Mucosa of descending colon (tissue), 3 donors: ENCODE results near the gene NKAIN2. TPM values are rescaled to one million over a fixed set of nuclear protein-coding genes. Genes with fewer than 3 reads are reported as not detected.
"Not testable (repeated sequence)": the region's sequence is repeated elsewhere in the genome, so short reads cannot be mapped to it uniquely, and the experiment has no call there.

Experiments used
- ATAC-seq: fragments of 200-7000 bp; cut with Tn5 transposase; one replicate; pipeline ENCODE4 v1.9.1; 2020; ENCODE audit warnings: mild to moderate bottlenecking, moderate library complexity
- DNase-seq, 3 donors: peaks; one replicate each; pipeline ENCODE4 v3.0.0-alpha.2; 2020
- H3K36me3 ChIP-seq: fragments of 200-600 bp; one replicate; pipeline ENCODE4 v1.8.0; 2021; ENCODE audit warnings: low read depth, mild to moderate bottlenecking
- H3K4me1 ChIP-seq: fragments of 200-600 bp; one replicate; pipeline ENCODE4 v1.8.0; 2021; ENCODE audit warnings: low read depth, mild to moderate bottlenecking
- H3K4me3 ChIP-seq: fragments of 200-600 bp; one replicate; pipeline ENCODE4 v1.8.0; 2021; ENCODE audit warnings: mild to moderate bottlenecking
- H3K9me3 ChIP-seq: fragments of 200-600 bp; one replicate; pipeline ENCODE4 v1.8.0; 2021; ENCODE audit warnings: mild to moderate bottlenecking
- CTCF ChIP-seq: fragments of 200-600 bp; IDR thresholded peaks from one replicate; pipeline ENCODE4 v1.8.0; 2022; ENCODE audit warnings: antibody characterized with exemption, mild to moderate bottlenecking
- intact Hi-C, 2 donors: fragments of 100-400 bp; cut with DNase I in 1 of 2; cut with micrococcal nuclease in 1 of 2; formaldehyde crosslinking; loops; one replicate each; pipeline versions ENCODE4 v1.11.0 to v1.11.1; 2022; cut with DNase I, micrococcal nuclease
- total RNA-seq, 3 donors: library from RNA; stranded (reverse); fragmentation: NEBNext Ultra II Directional in 2 of 3; extraction: Animal tissue kit (Norgen Biotek cat#: 25700) in 2 of 3; gene quantifications; one replicate each; pipeline versions ENCODE4 v1.2.1 to v1.2.4, GENCODE V29; 2021 to 2023
- donor health status: DM: no; HTN: no; CAD: no; lungs with moderate emphysema.
- donor health status: DM: no; HTN: no; CAD: no.
- donor health status: DM: no; HTN: yes; CAD: no.

The NKAIN2 gene
- total RNA-seq, 3 donors from 2014 or later: 0.34 to 4.7 (median 0.69) TPM

DNA sequence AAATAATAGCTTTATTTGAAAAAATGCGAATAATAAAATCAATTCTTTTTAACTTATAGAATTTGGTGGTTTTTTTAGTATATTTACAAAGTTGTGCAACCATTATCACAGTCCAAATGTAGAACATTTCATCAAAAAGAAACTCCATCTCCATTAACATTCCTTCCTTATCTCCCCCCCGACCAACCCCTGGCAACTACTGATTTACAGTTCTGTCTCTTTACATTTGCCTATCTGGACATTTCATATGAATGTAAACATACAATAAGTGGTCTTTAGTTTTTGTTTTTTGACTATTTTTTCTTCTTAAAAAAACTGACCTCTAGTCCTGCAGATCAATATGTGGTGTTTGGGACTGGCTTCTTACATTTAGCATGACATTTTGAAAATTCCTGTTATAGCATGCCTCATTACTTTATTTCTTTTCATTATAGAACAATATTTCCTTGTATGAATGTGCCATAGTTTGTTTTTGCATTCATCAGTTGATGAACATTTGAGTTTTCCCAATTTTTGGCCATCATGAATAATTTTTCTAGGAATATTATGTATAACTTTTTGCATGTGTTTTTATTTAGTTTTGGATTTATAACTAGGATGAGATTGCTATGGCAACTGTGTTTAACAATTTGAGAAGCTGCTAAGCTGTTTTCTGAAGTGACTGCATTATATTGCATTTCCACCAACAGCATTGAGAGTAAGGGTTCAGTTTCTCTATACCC lies 344.7 kb downstream of the NKAIN2 start:
- no peaks in the 10 kb centered on the region for H3K9me3 ChIP-seq
- TF ChIP-seq CTCF: no peak
- H3K4me1 ChIP-seq: no peaks in the 10 kb centered on the region
- no peak for ATAC-seq
- H3K36me3 ChIP-seq: no peaks in the 10 kb centered on the region
- H3K4me3 ChIP-seq: no peak overlapping the region
- intact Hi-C loops: no loop called here
- no peak for DNase-seq

GRCh38 chr6:124149646-124150045 lies 346.0 kb downstream of the NKAIN2 start:
- no peak for ATAC-seq

GRCh38 chr6:124158024-124158423 lies 354.4 kb downstream of the NKAIN2 start:
- Histone ChIP-seq H3K4me1 (no peaks in the 10 kb centered on the region), H3K9me3 (no peaks in the 10 kb centered on the region), H3K4me3 (no peak overlapping the region), H3K36me3 (no peaks in the 10 kb centered on the region)
- no peak for TF ChIP-seq CTCF
- DNase-seq: no peak
- ATAC-seq: no peak
- intact Hi-C loops: no loop called here

More at GRCh38 chr6:124149646-124150045, 346.0 kb downstream of the NKAIN2 start:
- no peak for TF ChIP-seq CTCF
- intact Hi-C loops: no loop called here
- H3K4me3 ChIP-seq: no peak overlapping the region
- no peaks in the 10 kb centered on the region for H3K9me3 ChIP-seq
- no peak for DNase-seq
- H3K4me1 ChIP-seq: no peaks in the 10 kb centered on the region
- H3K36me3 ChIP-seq: no peaks in the 10 kb centered on the region

- intact Hi-C loops: no loop called here
- no peaks in the 10 kb centered on the region for H3K9me3 ChIP-seq
- no peak overlapping the region for H3K4me3 ChIP-seq
- TF ChIP-seq CTCF: no peak
- no peaks in the 10 kb centered on the region for H3K4me1 ChIP-seq
- no peak for ATAC-seq
- no peaks in the 10 kb centered on the region for H3K36me3 ChIP-seq
- no peak for DNase-seq
These were observed 360.0 kb downstream of the NKAIN2 start for GRCh38 chr6:124163676-124164075.

GRCh38 chr6:124164343-124164742 lies 360.7 kb downstream of the NKAIN2 start:
- no peak overlapping the region for H3K4me3 ChIP-seq
- no peaks in the 10 kb centered on the region for H3K36me3 ChIP-seq
- H3K9me3 ChIP-seq: no peaks in the 10 kb centered on the region
- intact Hi-C loops: no loop called here
- ATAC-seq (no peak), DNase-seq (no peak)
- no peaks in the 10 kb centered on the region for H3K4me1 ChIP-seq
- no peak for TF ChIP-seq CTCF

- H3K9me3 ChIP-seq, DNase-seq, H3K4me3 ChIP-seq, H3K4me1 ChIP-seq, H3K36me3 ChIP-seq, ATAC-seq, intact Hi-C loops: not testable (repeated sequence)
These were observed 363.6 kb downstream of the NKAIN2 start for GRCh38 chr6:124167249-124167648.
